Measurements from ENCODE around the gene CDK14.
"Not testable (repeated sequence)": the region's sequence is repeated elsewhere in the genome, so short reads cannot be mapped to it uniquely, and the experiment has no call there.

Gene CDK14

DNA sequence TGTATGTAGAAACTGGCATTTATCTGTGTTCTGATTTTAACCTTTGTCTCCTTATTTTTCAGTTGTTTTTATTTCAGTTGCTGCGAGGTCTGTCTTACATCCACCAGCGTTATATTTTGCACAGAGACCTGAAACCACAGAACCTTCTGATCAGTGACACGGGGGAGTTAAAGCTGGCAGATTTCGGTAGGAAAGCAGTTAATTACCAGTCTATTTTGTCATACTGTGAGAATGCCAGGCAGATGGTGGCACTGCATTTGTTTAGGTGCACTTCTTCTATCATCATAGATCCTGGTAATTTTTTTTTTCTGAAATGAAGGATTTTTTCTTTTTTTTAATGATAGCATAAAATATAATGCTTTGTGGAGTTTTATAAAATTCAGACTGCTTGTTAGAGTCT is 321.4 kb downstream of the CDK14 start:
- Mint-ChIP-seq H3K36me3 (ENCODE audit: low read depth) (no peaks in the 10 kb centered on the region), H3K4me3 (no peak overlapping the region), H3K9me3 (no peaks in the 10 kb centered on the region), H3K27me3 (no peaks in the 10 kb centered on the region), H3K27ac (no peak overlapping the region), H3K4me1 (ENCODE audit: low read depth) (no peaks in the 10 kb centered on the region)

DNA sequence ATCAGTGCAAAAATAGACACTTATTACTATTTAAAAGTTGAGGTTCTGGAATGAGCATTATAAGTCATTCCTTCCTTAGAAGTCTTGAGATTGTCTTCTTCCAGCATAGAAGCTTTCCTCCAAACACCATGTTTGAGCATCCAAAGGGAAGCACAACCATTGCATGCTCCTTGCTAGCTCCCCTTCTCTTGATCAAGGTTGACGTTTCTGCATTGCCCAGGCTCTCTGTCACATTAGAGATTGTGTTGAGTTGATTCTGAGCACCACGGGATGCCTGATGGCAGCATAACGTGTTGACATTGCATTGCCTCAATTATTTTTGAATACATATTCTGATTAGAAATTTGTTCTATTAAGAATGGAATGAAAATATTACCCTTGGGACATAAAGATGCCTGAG is 322.2 kb downstream of the CDK14 start:
- Mint-ChIP-seq H3K4me1 (ENCODE audit: low read depth) (no peaks in the 10 kb centered on the region), H3K4me3 (no peak overlapping the region), H3K27ac (no peak overlapping the region), H3K9me3 (no peaks in the 10 kb centered on the region), H3K36me3 (ENCODE audit: low read depth) (no peaks in the 10 kb centered on the region), H3K27me3 (no peaks in the 10 kb centered on the region)

GRCh38 chr7:90919816-90920215 is 323.7 kb downstream of the CDK14 start:
- H3K27ac Mint-ChIP-seq, result no peak overlapping the region
- no peaks in the 10 kb centered on the region for H3K36me3 Mint-ChIP-seq (ENCODE audit: low read depth)
- H3K4me3 Mint-ChIP-seq, result no peak overlapping the region
- no peaks in the 10 kb centered on the region for H3K4me1 Mint-ChIP-seq (ENCODE audit: low read depth)
- no peaks in the 10 kb centered on the region for H3K27me3 Mint-ChIP-seq
- H3K9me3 Mint-ChIP-seq, result no peaks in the 10 kb centered on the region

GRCh38 chr7:90920336-90920735 is 324.2 kb downstream of the CDK14 start:
- H3K27ac Mint-ChIP-seq, result no peak overlapping the region
- peaks cover 3% of the 10 kb centered on the region for H3K9me3 Mint-ChIP-seq
- no peaks in the 10 kb centered on the region for H3K4me1 Mint-ChIP-seq (ENCODE audit: low read depth)
- H3K27me3 Mint-ChIP-seq, result no peaks in the 10 kb centered on the region
- no peak overlapping the region for H3K4me3 Mint-ChIP-seq
- H3K36me3 Mint-ChIP-seq (ENCODE audit: low read depth), result no peaks in the 10 kb centered on the region

- no peak overlapping the region for H3K27ac Mint-ChIP-seq
- H3K4me1 Mint-ChIP-seq (ENCODE audit: low read depth), result no peaks in the 10 kb centered on the region
- H3K36me3 Mint-ChIP-seq (ENCODE audit: low read depth), result no peaks in the 10 kb centered on the region
- H3K9me3 Mint-ChIP-seq, result peaks cover 3% of the 10 kb centered on the region
- H3K27me3 Mint-ChIP-seq, result no peaks in the 10 kb centered on the region
- H3K4me3 Mint-ChIP-seq, result no peak overlapping the region
Measured at GRCh38 chr7:90923541-90923997, 327.4 kb downstream of the CDK14 start.

DNA sequence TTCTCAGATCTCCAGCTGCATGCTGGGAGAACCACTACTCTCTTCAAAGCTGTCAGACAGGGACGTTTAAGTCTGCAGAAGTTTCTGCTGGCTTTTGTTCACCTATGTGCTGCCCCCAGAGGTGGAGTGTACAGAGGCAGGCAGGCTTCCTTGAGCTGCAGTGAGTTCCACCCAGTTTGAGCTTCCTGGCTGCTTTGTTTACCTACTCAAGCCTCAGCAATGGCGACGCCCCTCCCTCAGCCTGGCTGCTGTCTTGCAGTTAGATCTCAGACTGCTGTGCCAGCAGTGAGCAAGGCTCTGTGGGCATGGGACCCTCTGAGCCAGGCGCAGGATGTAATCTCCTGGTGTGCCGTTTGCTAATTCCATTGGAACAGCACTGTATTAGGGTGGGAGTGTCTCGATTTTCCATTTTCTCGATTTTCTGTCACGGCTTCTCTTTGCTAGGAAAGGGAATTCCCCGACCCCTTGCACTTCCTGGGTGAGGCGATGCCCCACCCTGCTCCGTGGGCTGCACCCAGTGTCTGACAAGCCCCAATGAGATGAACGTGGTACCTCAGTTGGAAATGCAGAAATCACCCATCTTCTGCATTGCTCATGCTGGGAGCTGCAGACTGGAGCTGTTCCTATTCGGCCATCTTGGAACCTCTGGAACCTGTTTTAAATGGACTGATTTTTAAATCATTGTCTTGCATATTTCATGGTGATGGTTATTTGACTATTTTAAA is 332.7 kb downstream of the CDK14 start:
- H3K27ac Mint-ChIP-seq; H3K27me3 Mint-ChIP-seq; H3K36me3 Mint-ChIP-seq (ENCODE audit: low read depth); H3K9me3 Mint-ChIP-seq; H3K4me3 Mint-ChIP-seq; H3K4me1 Mint-ChIP-seq (ENCODE audit: low read depth): not testable (repeated sequence)

- Mint-ChIP-seq H3K27ac (no peak overlapping the region), H3K4me3 (no peak overlapping the region), H3K36me3 (ENCODE audit: low read depth) (no peaks in the 10 kb centered on the region), H3K9me3 (no peaks in the 10 kb centered on the region), H3K27me3 (no peaks in the 10 kb centered on the region), H3K4me1 (ENCODE audit: low read depth) (no peaks in the 10 kb centered on the region)
Measured at GRCh38 chr7:90931986-90932916, 336.1 kb downstream of the CDK14 start.

- Mint-ChIP-seq H3K9me3 (no peaks in the 10 kb centered on the region), H3K27me3 (no peaks in the 10 kb centered on the region), H3K4me3 (no peak overlapping the region), H3K4me1 (ENCODE audit: low read depth) (no peaks in the 10 kb centered on the region), H3K27ac (no peak overlapping the region), H3K36me3 (ENCODE audit: low read depth) (no peaks in the 10 kb centered on the region)
Measured at GRCh38 chr7:90933041-90933440, 336.9 kb downstream of the CDK14 start.

DNA sequence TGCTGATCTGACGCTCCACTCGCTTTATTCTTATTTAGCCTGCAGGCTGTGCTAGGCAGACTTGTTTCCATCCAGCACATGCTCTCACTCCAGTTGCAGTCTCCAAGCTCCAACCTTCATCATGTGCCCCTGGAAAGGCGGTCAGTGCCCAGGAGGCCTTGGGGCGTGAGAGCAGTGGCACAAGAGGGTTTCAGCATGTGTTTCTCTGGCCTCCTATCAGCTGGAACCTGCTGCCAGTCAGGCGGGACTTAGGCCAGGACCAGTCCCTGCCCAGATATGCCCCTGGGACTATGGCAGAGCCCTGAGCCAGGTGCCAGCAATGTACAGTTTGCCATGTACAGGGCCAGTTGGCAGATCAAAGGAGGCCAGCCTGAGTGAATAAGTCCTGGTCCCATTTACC is 337.9 kb downstream of the CDK14 start:
- H3K9me3 Mint-ChIP-seq, result no peaks in the 10 kb centered on the region
- no peak overlapping the region for H3K4me3 Mint-ChIP-seq

DNA sequence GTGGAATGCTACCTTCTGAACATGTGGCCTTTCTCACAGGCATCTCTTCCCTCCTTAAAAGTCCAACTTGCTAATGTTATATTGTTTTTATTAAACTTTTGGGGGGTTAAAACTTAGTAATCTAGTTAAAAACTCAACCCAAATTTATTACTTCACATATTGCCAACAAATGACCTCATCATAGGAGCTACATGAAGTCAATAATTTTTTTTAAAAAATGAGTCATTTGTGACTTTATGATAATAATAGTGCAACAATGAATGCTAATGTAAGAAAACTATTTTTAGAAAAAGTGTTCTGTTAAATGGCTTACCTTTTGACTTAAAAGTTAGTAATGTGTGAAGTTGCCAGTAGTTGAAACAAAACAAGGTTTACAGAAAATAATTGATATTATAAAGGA is 342.2 kb downstream of the CDK14 start:
- no peaks in the 10 kb centered on the region for H3K9me3 Mint-ChIP-seq
- no peak overlapping the region for H3K4me3 Mint-ChIP-seq
- no peaks in the 10 kb centered on the region for H3K27me3 Mint-ChIP-seq
- H3K4me1 Mint-ChIP-seq (ENCODE audit: low read depth), result no peaks in the 10 kb centered on the region
- H3K27ac Mint-ChIP-seq, result no peak overlapping the region
- no peaks in the 10 kb centered on the region for H3K36me3 Mint-ChIP-seq (ENCODE audit: low read depth)

More for the DNA sequence above, 337.9 kb downstream of the CDK14 start:
- no peaks in the 10 kb centered on the region for H3K36me3 Mint-ChIP-seq (ENCODE audit: low read depth)
- H3K27ac Mint-ChIP-seq, result no peak overlapping the region
- H3K27me3 Mint-ChIP-seq, result no peaks in the 10 kb centered on the region
- no peaks in the 10 kb centered on the region for H3K4me1 Mint-ChIP-seq (ENCODE audit: low read depth)

DNA sequence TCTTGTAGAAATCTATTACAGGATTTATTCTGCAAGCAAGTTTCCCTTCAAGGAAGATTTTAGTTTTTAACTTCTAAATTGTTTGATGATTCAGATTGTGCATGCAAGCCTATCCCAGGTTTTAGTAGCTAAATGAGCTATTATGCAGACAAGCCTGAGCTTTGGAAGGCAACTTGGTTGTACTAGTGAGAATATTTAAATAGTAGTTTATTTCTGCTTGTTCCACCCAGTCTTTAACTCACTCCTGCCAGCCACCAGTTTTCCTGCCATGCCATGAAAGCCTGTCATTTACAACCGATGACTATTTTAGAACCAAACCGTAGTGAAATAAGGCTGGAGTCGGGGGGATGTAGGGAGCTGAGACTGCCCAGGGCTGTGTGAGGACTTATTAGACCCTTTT is 343.5 kb downstream of the CDK14 start:
- no peaks in the 10 kb centered on the region for H3K9me3 Mint-ChIP-seq
- no peak overlapping the region for H3K27ac Mint-ChIP-seq
- no peaks in the 10 kb centered on the region for H3K4me1 Mint-ChIP-seq (ENCODE audit: low read depth)
- no peaks in the 10 kb centered on the region for H3K36me3 Mint-ChIP-seq (ENCODE audit: low read depth)
- H3K27me3 Mint-ChIP-seq, result no peaks in the 10 kb centered on the region
- no peak overlapping the region for H3K4me3 Mint-ChIP-seq

GRCh38 chr7:90944021-90944420 is 347.9 kb downstream of the CDK14 start:
- Mint-ChIP-seq H3K9me3 (no peaks in the 10 kb centered on the region), H3K27ac (no peak overlapping the region), H3K4me3 (no peak overlapping the region), H3K27me3 (no peaks in the 10 kb centered on the region), H3K4me1 (ENCODE audit: low read depth) (no peaks in the 10 kb centered on the region), H3K36me3 (ENCODE audit: low read depth) (no peaks in the 10 kb centered on the region)

- Mint-ChIP-seq H3K4me1 (ENCODE audit: low read depth) (no peaks in the 10 kb centered on the region), H3K27me3 (no peaks in the 10 kb centered on the region), H3K27ac (no peak overlapping the region), H3K9me3 (no peaks in the 10 kb centered on the region), H3K4me3 (no peak overlapping the region), H3K36me3 (ENCODE audit: low read depth) (no peaks in the 10 kb centered on the region)
Measured at GRCh38 chr7:90945104-90945787, 349.1 kb downstream of the CDK14 start.

- Mint-ChIP-seq H3K4me1 (ENCODE audit: low read depth) (no peaks in the 10 kb centered on the region), H3K27me3 (no peaks in the 10 kb centered on the region), H3K9me3 (no peaks in the 10 kb centered on the region), H3K4me3 (no peak overlapping the region), H3K27ac (no peak overlapping the region), H3K36me3 (ENCODE audit: low read depth) (no peaks in the 10 kb centered on the region)
Measured at GRCh38 chr7:90946730-90947501, 350.8 kb downstream of the CDK14 start.

All from stimulated activated naive CD8-positive, alpha-beta T cell treated with anti-CD3 and anti-CD28 coated beads, Interleukin-15, Interleukin-2, amounts not matched to agents 100 ng/mL and 50 ng/mL, for 24 hours (primary cell).